Ectodermal cell (in vitro differentiated cells): ENCODE results near the gene RNF114.
A peak's percentile ranks its signal among the peaks of the same experiment; 100 is the strongest.

ENCODE experiments used
- H3K27ac ChIP-seq: 2 replicates; pipeline ENCODE4 v1.7.0; 2013; ENCODE audit warnings: mild to moderate bottlenecking, low read depth, low read length; ENCODE audit not compliant: insufficient read depth, poor library complexity, severe bottlenecking
- H3K27me3 ChIP-seq: 2 replicates; pipeline ENCODE4 v1.7.0; 2013; ENCODE audit warnings: mild to moderate bottlenecking, low read length; ENCODE audit not compliant: insufficient read depth, control insufficient read depth, poor library complexity, severe bottlenecking
- H3K36me3 ChIP-seq: one replicate; pipeline ENCODE4 v1.7.0; 2013; ENCODE audit warnings: low read length; ENCODE audit not compliant: control insufficient read depth, insufficient read depth
- H3K4me1 ChIP-seq: one replicate; pipeline ENCODE4 v1.7.0; 2013; ENCODE audit warnings: low read length; ENCODE audit not compliant: control insufficient read depth, insufficient read depth
- H3K4me3 ChIP-seq: 2 replicates; pipeline ENCODE4 v1.7.0; 2013; ENCODE audit warnings: low read depth, low read length, control low read depth; ENCODE audit not compliant: insufficient read depth
- H3K9me3 ChIP-seq: 2 replicates; pipeline ENCODE4 v1.7.0; 2013; ENCODE audit warnings: mild to moderate bottlenecking, low read length, moderate library complexity; ENCODE audit not compliant: control insufficient read depth
- WGBS, 2 experiments: methylation state at CpG; one replicate each; pipeline ENCODE4 v1.1.7; 2013; ENCODE audit warnings: missing lambda C conversion rate in 2 of 2; 5-methylcytosine and 5-hydroxymethylcytosine counted together

The RNF114 gene

DNA sequence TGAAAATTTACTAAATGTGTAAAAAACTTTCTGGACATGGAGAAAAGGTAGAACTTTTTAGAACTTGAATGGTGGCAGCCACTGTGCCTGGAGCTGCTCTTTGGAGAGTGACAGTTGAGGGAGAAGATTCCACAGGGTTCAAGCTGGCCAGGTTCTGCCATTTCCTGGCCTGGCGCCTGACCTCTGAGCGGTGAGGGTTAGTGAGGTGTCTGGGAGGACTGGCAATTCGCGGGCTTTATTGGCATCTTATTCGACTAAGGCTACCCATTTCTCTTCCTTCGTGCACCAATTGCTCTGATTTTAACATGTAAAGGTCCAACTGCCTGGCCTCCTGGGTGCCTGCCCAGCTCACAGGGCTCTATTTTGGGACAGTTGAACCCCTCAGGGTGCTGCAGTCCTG lies 49.0 kb downstream of the RNF114 start:
- H3K4me1 ChIP-seq = peaks cover 68% of the 10 kb centered on the region
- H3K27ac ChIP-seq = no peak overlapping the region
- WGBS, 2 experiments = 83 to 85% methylated on average over 6 of the region's 6 CpGs
- H3K9me3 ChIP-seq = no peaks in the 10 kb centered on the region
- no peaks in the 10 kb centered on the region for H3K36me3 ChIP-seq
- peaks cover 24% of the 10 kb centered on the region for H3K27me3 ChIP-seq
- no peak overlapping the region for H3K4me3 ChIP-seq

DNA sequence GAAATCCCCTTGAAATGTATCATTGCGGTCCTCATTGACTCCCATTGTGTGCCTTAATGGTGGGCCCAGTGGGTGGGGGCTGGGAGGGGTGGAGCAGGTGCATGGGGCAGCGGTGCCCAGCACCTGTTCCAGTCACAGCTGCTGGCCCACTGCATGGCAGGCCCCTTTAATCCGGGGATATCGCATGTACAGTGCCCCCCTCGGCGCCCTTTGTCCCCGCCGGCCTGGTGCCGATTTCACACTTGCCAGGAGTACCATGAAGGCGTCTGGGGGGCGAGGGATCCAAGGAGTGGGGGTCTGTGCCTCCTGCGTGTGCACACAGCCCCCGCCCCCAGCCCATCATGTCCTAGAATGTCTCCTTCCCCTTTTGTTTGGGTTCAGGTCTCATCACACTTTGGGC lies 49.4 kb downstream of the RNF114 start:
- no peaks in the 10 kb centered on the region for H3K36me3 ChIP-seq
- peaks cover 73% of the 10 kb centered on the region for H3K4me1 ChIP-seq
- H3K27me3 ChIP-seq = peaks cover 19% of the 10 kb centered on the region
- no peaks in the 10 kb centered on the region for H3K9me3 ChIP-seq
- WGBS, 2 experiments = 83 to 85% methylated on average over 13 of the region's 13 CpGs
- no peak overlapping the region for H3K4me3 ChIP-seq
- H3K27ac ChIP-seq = no peak overlapping the region

DNA sequence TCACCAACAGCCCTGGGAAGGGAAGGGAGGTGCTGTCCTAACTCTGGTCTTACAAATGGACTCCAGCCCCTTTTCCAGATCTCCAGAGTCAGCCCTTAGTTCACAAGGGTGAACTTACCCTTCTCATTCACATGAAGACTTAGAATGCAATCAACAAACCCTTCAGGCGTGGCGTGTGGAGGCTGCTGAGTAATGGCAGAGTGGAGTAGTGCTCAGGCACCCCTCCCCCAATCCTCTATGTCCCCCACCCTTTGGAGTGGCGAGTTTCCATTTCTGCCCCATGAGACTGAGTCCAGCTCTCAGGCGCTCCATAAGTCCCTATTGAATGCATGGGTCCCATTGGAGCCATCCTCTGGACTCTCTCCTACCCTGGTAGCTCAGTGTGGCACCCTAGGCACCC lies 49.9 kb downstream of the RNF114 start:
- Histone ChIP-seq H3K4me1 (peaks cover 71% of the 10 kb centered on the region), H3K36me3 (no peaks in the 10 kb centered on the region), H3K27ac (no peak overlapping the region), H3K4me3 (no peak overlapping the region), H3K9me3 (no peaks in the 10 kb centered on the region), H3K27me3 (peaks cover 15% of the 10 kb centered on the region)
- WGBS, 2 experiments = 90 to 97% methylated on average over 4 of the region's 4 CpGs

DNA sequence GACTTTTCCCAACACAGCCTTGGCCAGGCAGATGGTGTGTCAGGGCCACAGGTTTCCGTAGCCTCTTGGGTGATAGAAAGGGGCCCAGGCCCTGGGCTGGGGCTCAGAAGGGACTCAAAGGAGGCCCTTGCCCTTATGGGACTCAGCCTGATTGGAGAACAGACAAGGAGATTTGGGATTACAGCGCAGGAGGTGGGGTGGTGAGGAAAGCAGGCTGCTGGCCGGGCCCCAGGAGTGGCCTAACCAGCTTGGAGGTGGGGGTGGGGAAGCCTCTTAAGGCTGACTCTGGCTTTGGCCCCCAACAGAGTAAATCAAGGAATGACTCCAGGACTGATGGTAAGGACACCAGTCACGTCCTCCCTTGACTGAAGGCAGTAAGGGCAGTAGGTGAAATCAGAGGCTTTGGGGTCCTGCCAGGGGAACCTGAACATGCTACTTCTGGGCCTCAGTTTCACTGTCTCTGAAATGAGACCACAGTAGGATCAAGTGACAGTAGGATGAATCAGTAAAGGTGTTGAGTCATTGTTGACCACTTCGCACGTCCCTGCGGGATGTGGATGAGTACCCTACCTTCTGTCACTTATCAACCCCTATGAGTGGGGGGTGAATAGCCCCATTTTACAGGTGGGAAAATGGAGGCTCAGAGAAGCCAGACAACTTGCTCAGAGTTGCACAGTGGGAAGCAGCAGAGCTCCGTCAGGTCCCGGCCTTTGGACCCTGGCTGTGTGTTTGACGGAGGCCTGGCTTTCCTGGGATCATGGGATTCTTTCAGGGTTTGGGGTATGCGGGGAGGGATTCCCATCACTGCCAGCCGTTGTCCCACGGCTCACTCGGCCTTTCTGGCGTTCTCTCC lies 51.0 kb downstream of the RNF114 start:
- H3K4me3 ChIP-seq = no peak overlapping the region
- WGBS, 2 experiments = 82 to 85% methylated on average over 15 of the region's 15 CpGs
- peaks cover 62% of the 10 kb centered on the region for H3K4me1 ChIP-seq
- no peaks in the 10 kb centered on the region for H3K36me3 ChIP-seq
- peaks cover 3% of the 10 kb centered on the region for H3K27me3 ChIP-seq
- H3K9me3 ChIP-seq = no peaks in the 10 kb centered on the region
- H3K27ac ChIP-seq = no peak overlapping the region

- no peaks in the 10 kb centered on the region for H3K27me3 ChIP-seq
- no peak overlapping the region for H3K27ac ChIP-seq
- H3K9me3 ChIP-seq = no peaks in the 10 kb centered on the region
- no peak overlapping the region for H3K4me3 ChIP-seq
- 88 to 89% methylated on average over 18 of the region's 18 CpGs for WGBS, 2 experiments
- H3K4me1 ChIP-seq = peaks cover 62% of the 10 kb centered on the region
- no peaks in the 10 kb centered on the region for H3K36me3 ChIP-seq
These were observed 51.9 kb downstream of the RNF114 start for GRCh38 chr20:49987868-49988690.

DNA sequence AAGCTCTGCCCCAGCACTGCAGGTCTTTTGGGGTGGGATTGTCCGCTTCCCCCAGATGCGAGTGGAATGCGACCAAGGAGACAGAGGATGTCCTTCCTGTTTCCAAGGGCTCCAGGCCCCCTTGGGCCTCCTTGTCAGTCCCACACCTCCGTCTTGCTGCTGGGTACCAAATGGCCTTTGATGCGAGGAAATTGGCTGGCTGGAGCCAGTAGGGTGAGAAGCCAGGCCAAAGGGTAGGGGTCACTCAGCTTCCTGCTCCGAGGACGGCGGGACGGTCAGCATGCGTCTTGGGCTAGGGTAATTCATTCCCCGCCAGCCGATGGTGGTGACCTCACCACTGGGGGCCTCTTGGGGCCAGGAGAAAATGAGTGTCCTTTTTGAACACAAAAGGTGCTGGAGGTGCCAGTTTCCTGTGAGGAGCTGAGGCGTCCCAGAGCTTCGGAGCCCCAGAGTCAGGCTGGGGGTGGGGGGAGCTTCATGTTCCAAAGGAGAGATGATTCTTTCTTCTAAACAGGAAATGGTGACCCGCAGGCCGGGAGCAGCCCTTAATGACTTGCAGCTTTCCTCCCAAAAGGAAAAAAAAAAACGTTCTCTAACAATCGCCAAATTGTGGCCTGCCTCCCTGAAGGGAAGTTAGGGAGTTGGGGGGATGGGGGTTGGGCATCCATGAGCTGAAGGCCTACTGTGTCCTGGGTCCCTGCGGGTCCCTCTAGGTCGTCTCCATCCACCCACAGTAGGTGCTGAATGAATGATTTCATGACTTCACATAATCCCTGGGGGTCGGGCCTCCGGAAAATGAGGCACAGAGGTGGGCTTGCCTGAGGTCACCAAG lies 53.3 kb downstream of the RNF114 start:
- peak overlapping the region; percentile 74 for H3K27ac ChIP-seq
- no peak overlapping the region for H3K4me3 ChIP-seq
- H3K4me1 ChIP-seq = peaks cover 52% of the 10 kb centered on the region
- H3K27me3 ChIP-seq = no peaks in the 10 kb centered on the region
- 38 to 45% methylated on average over 22 of the region's 22 CpGs for WGBS, 2 experiments
- H3K36me3 ChIP-seq = no peaks in the 10 kb centered on the region
- H3K9me3 ChIP-seq = no peaks in the 10 kb centered on the region

- no peaks in the 10 kb centered on the region for H3K36me3 ChIP-seq
- no peaks in the 10 kb centered on the region for H3K27me3 ChIP-seq
- no peak overlapping the region for H3K4me3 ChIP-seq
- no peaks in the 10 kb centered on the region for H3K9me3 ChIP-seq
- H3K4me1 ChIP-seq = peaks cover 46% of the 10 kb centered on the region
- H3K27ac ChIP-seq = peak overlapping the region; percentile 74
- 61 to 62% methylated on average over 9 of the region's 9 CpGs for WGBS, 2 experiments
These were observed 54.1 kb downstream of the RNF114 start for GRCh38 chr20:49990271-49990720.

- H3K9me3 ChIP-seq = no peaks in the 10 kb centered on the region
- H3K36me3 ChIP-seq = no peaks in the 10 kb centered on the region
- no peak overlapping the region for H3K4me3 ChIP-seq
- H3K4me1 ChIP-seq = peaks cover 27% of the 10 kb centered on the region
- WGBS, 2 experiments = 74 to 77% methylated on average over 6 of the region's 6 CpGs
- H3K27me3 ChIP-seq = no peaks in the 10 kb centered on the region
- no peak overlapping the region for H3K27ac ChIP-seq
These were observed 57.1 kb downstream of the RNF114 start for GRCh38 chr20:49993301-49993751.

DNA sequence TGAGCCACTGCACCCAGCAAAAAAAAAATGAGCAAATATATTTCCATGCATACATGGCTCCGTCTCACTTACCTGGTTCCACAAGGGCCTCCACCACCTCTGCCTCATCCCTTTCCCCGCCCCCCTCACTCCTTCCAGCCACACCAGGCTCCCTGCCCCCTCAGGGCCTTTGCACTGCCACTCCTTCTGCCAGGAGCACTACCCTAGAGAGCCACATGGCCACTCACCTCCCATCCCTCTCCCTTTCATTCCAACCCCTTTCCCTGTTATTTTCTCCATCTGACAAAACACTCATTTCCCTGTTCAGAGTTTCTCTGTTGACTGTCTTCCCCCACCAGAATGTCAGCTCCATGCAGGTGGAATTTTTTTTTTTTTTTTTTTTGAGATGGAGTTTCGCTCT lies 59.4 kb downstream of the RNF114 start:
- peaks cover 6% of the 10 kb centered on the region for H3K4me1 ChIP-seq
- no peak overlapping the region for H3K4me3 ChIP-seq
- WGBS, 2 experiments = 88 to 89% methylated on average over 3 of the region's 3 CpGs
- H3K36me3 ChIP-seq = no peaks in the 10 kb centered on the region
- H3K27ac ChIP-seq = no peak overlapping the region
- H3K27me3 ChIP-seq = no peaks in the 10 kb centered on the region
- H3K9me3 ChIP-seq = no peaks in the 10 kb centered on the region
